ENCODE data around the gene CREB3L2. TPM values are rescaled to one million over a fixed set of nuclear protein-coding genes. Genes with fewer than 3 reads are reported as not detected.

CREB3L2 gene
- total and polyA plus RNA-seq, 2 of the 4 experiments (the other 2 are of a cell fraction) = 42.3 to 57.9 TPM

DNA sequence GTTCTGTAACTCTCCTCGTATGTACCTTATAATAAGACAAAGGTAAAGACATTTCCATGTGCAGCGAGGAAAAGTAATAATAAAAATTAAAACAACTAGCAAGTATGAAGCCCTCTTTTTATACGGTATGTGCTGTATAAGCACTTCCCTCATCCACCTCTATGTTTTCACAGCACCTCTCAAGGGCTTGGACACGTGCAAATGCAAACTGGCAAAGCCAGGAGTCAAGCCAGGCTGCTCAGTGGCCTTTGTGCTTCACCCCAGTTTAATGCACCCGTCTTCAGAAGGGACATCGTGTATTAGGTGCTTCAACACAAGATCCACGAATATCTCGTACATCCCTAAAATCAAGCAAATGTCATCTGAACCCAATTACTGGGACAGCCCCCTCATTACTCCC, 153.8 kb downstream of the CREB3L2 start:
- intact Hi-C loops (cut with micrococcal nuclease) (loop anchor here (5.0 kb wide), 1 partner anchor 34 kb away; no protein-coding TSS in a partner anchor), dilution Hi-C loops (cut with HindIII; ENCODE audit: low sequenced_read_pairs, unreplicated experiment) (no loop called here), in situ Hi-C loops (cut with MboI; ENCODE audit: low sequenced_read_pairs) (no loop called here)
- Histone ChIP-seq H2BK5ac (ENCODE audit: low read depth, low read length, poor library complexity, severe bottlenecking) (no peak overlapping the region), H3K27ac (ENCODE audit: insufficient read depth, low read length) (no peak overlapping the region), H3K9ac (ENCODE audit: low read depth, low read length) (no peak overlapping the region), H3K18ac (ENCODE audit: low read depth, low read length) (no peak overlapping the region), H2BK120ac (ENCODE audit: low read depth, low read length) (no peak overlapping the region), H2BK20ac (ENCODE audit: low read depth, low read length) (no peak overlapping the region), H3K4ac (ENCODE audit: low read depth, low read length) (no peak overlapping the region), H3K14ac (replicated peaks; ENCODE audit: low read depth, low read length) (no peak overlapping the region), H3K9me3 (ENCODE audit: control insufficient read depth, insufficient read depth, low read length) (no peaks in the 10 kb centered on the region), H3K79me1 (ENCODE audit: low read depth in 1 of 2, low read length in 2 of 2) (peaks cover 0 to 3% of the 10 kb centered on the region in 2 experiments; a peak in 1 of 4 replicates), H3K23ac (ENCODE audit: low read depth, low read length) (no peak overlapping the region), H3K9me1 (ENCODE audit: insufficient read depth, low read length) (peaks cover 7% of the 10 kb centered on the region; the same call in 1 of the 2 replicates), H4K8ac (ENCODE audit: low read depth in 2 of 2, low read length in 2 of 2) (no peak overlapping the region), H3K36me3 (ENCODE audit: control insufficient read depth, insufficient read depth, low read length) (0 out of 2 replicates have a peak, but pooled peaks cover 2% of the 10 kb centered on the region), H4K20me1 (ENCODE audit: insufficient read depth, low read length) (no peaks in the 10 kb centered on the region; the same call in 1 of the 2 replicates), H3K4me2 (ENCODE audit: low read depth, low read length) (no peak overlapping the region), H3K27me3 (ENCODE audit: control insufficient read depth, insufficient read depth, low read length) (no peaks in the 10 kb centered on the region; the same call in 1 of the 2 replicates), H2AK9ac (replicated peaks; ENCODE audit: low read depth, low read length, poor library complexity) (no peak overlapping the region), H2AFZ (replicated peaks; ENCODE audit: low read length, poor library complexity) (no peak overlapping the region), H3K56ac (ENCODE audit: extremely low read depth, insufficient read depth, low read length) (no peak overlapping the region), H4K5ac (ENCODE audit: low read depth, low read length) (no peak overlapping the region), H3K4me3 (ENCODE audit: insufficient read depth, low read depth, low read length) (no peak overlapping the region), H3K4me1 (ENCODE audit: control insufficient read depth, insufficient read depth, low read length) (peaks cover 13% of the 10 kb centered on the region; the same call in 1 of the 2 replicates), H4K91ac (ENCODE audit: insufficient read depth, low read depth, low read length) (no peak overlapping the region), H2BK15ac (ENCODE audit: low read depth, low read length) (no peak overlapping the region), H2AK5ac (ENCODE audit: low read depth, low read length) (no peak overlapping the region)
- DNase-seq = no peak
- TF ChIP-seq CEBPB (IDR thresholded peaks at IDR 0.05; ENCODE audit: low read depth, low read length) = no peak
- no peak for TF ChIP-seq MAFK (IDR thresholded peaks at IDR 0.05; ENCODE audit: low read depth, low read length)
- TF ChIP-seq NFE2L2 (IDR thresholded peaks at IDR 0.05; ENCODE audit: low read depth, low read length) = no peak
- TF ChIP-seq BHLHE40 (IDR thresholded peaks at IDR 0.05; ENCODE audit: low read depth, low read length) = no peak
- TF ChIP-seq, protein P1, sequence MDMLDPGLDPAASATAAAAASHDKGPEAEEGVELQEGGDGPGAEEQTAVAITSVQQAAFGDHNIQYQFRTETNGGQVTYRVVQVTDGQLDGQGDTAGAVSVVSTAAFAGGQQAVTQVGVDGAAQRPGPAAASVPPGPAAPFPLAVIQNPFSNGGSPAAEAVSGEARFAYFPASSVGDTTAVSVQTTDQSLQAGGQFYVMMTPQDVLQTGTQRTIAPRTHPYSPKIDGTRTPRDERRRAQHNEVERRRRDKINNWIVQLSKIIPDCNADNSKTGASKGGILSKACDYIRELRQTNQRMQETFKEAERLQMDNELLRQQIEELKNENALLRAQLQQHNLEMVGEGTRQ (IDR thresholded peaks at IDR 0.05; ENCODE audit: low read depth, low read length) = no peak
- ChIA-PET CTCF (no interaction called here), POLR2A (ENCODE audit: unreplicated experiment) (no interaction called here)
- ATAC-seq (ENCODE audit: low read depth) = no peak
- WGBS, 2 experiments (ENCODE audit: extremely low coverage in 2 of 2, insufficient read length in 1 of 2) = 82% methylated on average over 5 of the region's 8 CpGs; no CpG with 5 or more reads in 1 of the 2 experiments
- BruUV-seq (replicated peaks) = no TSS peak
